ENCODE results near the gene PRR36. TPM values are rescaled to one million over a fixed set of nuclear protein-coding genes. Genes with fewer than 3 reads are reported as not detected.

Gene PRR36
- total RNA-seq, 1 experiment from 2014 or later, result 21.9 TPM

- CTCF ChIA-PET, result interaction anchor here (0.9 to 2.7 kb wide), 4 partner anchors 13 to 297 kb away, joined by 4 to 8 read pairs (median 4); no protein-coding TSS in a partner anchor
- Mint-ChIP-seq H3K4me3 (no peak overlapping the region), H3K36me3 (no peaks in the 10 kb centered on the region), H3K4me1 (peaks cover 18% of the 10 kb centered on the region), H3K27ac (no peak overlapping the region), H3K27me3 (ENCODE audit: low read depth) (peaks cover 76% of the 10 kb centered on the region), H3K9me3 (no peaks in the 10 kb centered on the region)
- ATAC-seq, result no peak
- POLR2A ChIA-PET, result no interaction called here
- TF ChIP-seq IRF2 (CRISPR knock-in tag; IDR thresholded peaks at IDR 0.05; ENCODE audit: borderline replicate concordance, low read depth) (no peak), ZNF138 (CRISPR knock-in tag; conservative IDR thresholded peaks at IDR 0.05) (no peak), ZNF317 (CRISPR knock-in tag; IDR thresholded peaks at IDR 0.05; ENCODE audit: borderline replicate concordance, low read depth) (no peak), ARID4B (CRISPR knock-in tag; IDR thresholded peaks at IDR 0.05; ENCODE audit: borderline replicate concordance) (no peak), AR (CRISPR knock-in tag; IDR thresholded peaks at IDR 0.05) (no peak), FOXK1 (CRISPR knock-in tag; IDR thresholded peaks at IDR 0.05) (no peak), HMGA2 (CRISPR knock-in tag; IDR thresholded peaks at IDR 0.05) (no peak), NR1H2 (CRISPR knock-in tag; IDR thresholded peaks at IDR 0.05) (no peak), TEAD1 (CRISPR knock-in tag; IDR thresholded peaks at IDR 0.05) (no peak), EMX1 (CRISPR knock-in tag; IDR thresholded peaks at IDR 0.05) (no peak), KAT7 (CRISPR knock-in tag; IDR thresholded peaks at IDR 0.05; ENCODE audit: borderline replicate concordance) (no peak), CREM (CRISPR knock-in tag; IDR thresholded peaks at IDR 0.05) (no peak), HMGXB4 (CRISPR knock-in tag; IDR thresholded peaks at IDR 0.05) (no peak), STAT6 (CRISPR knock-in tag; conservative IDR thresholded peaks at IDR 0.05; ENCODE audit: low read depth) (no peak), USF2 (CRISPR knock-in tag; IDR thresholded peaks at IDR 0.05) (no peak), TEAD4 (CRISPR knock-in tag; IDR thresholded peaks at IDR 0.05) (no peak), E2F1 (CRISPR knock-in tag; IDR thresholded peaks at IDR 0.05) (no peak), TCF7 (CRISPR knock-in tag; IDR thresholded peaks at IDR 0.05; ENCODE audit: low read depth) (no peak), ZNF219 (CRISPR knock-in tag; IDR thresholded peaks at IDR 0.05; ENCODE audit: borderline replicate concordance) (no peak), NFATC4 (CRISPR knock-in tag; IDR thresholded peaks at IDR 0.05) (no peak)
- no peak for DNase-seq (ENCODE audit: low spot score)
Observed at GRCh38 chr19:7865262-7865911, 8.8 kb downstream of the PRR36 start.
